Mucosa of rectum (tissue), 2 donors: ENCODE results near the gene ZSWIM1.

Experiments
- H3K27ac ChIP-seq, 2 donors: one replicate each; pipeline ENCODE4 v1.7.0; 2013; ENCODE audit warnings: inconsistent platforms in 2 of 2, low read depth in 2 of 2, low read length in 2 of 2
- H3K27me3 ChIP-seq, 2 donors: one replicate each; pipeline ENCODE4 v1.7.0; 2013; ENCODE audit warnings: low read length in 2 of 2; ENCODE audit not compliant: control insufficient read depth in 2 of 2, insufficient read depth in 2 of 2
- H3K36me3 ChIP-seq, 2 donors: one replicate each; pipeline ENCODE4 v1.7.0; 2013; ENCODE audit warnings: low read length in 2 of 2; ENCODE audit not compliant: control insufficient read depth in 2 of 2, insufficient read depth in 2 of 2
- H3K4me1 ChIP-seq, 2 donors: one replicate each; pipeline ENCODE4 v1.7.0; 2013; ENCODE audit warnings: low read length in 2 of 2, mild to moderate bottlenecking in 1 of 2; ENCODE audit not compliant: control insufficient read depth in 2 of 2, insufficient read depth in 2 of 2
- H3K4me3 ChIP-seq, 2 donors: one replicate each; pipeline ENCODE4 v1.7.0; 2013; ENCODE audit warnings: low read length in 2 of 2
- H3K9ac ChIP-seq, 2 donors: one replicate each; pipeline ENCODE4 v1.7.0; 2013; ENCODE audit warnings: low read length in 2 of 2, low read depth in 1 of 2, mild to moderate bottlenecking in 1 of 2
- H3K9me3 ChIP-seq, 2 donors: one replicate each; pipeline ENCODE4 v1.7.0; 2013; ENCODE audit warnings: low read length in 2 of 2; ENCODE audit not compliant: control insufficient read depth in 2 of 2
- donor health status: healthy.
- donor health status: Normal muscosa, but diverticular disease.

Gene ZSWIM1

GRCh38 chr20:45853484-45853883 is 27.5 kb upstream of the ZSWIM1 start:
- H3K4me1 ChIP-seq = peaks cover 16 to 21% of the 10 kb centered on the region in 2 donors
- no peak overlapping the region for H3K4me3 ChIP-seq
- no peak overlapping the region for H3K9ac ChIP-seq
- no peaks in the 10 kb centered on the region for H3K9me3 ChIP-seq
- H3K36me3 ChIP-seq = peaks cover 19 to 20% of the 10 kb centered on the region in 2 donors
- H3K27ac ChIP-seq = no peak overlapping the region
- no peaks in the 10 kb centered on the region for H3K27me3 ChIP-seq

DNA sequence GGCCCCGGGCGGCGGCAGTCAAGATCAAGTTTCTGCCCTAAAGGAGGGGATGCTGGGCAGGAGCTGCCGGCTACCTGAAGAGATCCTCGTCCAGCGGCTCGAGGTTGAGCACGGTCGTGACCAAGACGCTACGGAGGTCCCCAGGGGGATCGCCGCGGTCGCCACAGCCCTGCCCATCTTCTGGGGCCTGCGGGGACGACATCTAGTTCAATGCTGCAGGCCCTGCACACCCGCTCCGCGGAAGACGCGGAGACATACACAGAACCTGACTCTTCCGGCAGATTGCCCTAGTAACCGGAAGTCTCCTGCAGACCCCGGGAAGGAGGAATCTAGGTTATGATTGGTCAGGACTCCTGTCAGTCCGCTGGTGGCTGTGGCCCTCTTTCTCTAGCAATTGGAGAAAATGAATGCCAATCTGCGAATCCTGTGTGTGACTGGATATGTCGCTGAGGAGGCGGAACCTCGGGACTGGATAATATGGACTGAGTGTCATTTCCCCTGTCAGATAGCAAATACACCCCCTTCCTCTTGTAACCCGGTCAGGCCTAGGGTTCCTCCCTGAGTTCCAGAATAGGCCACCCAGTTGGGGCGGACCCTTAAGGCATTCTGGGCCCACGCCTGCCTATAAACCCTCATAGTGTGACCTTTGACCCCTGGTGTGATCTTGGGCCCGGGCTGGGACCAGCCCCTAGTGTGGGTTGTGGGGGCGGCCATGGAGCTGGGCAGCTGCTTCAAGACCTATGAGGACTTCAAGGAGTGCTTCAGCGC is 23.7 kb upstream of the ZSWIM1 start, which contains the start of the genes ACOT8 and ZSWIM3:
TSS of gene ACOT8 (minus strand) at position 279 of the 768 bp plus-strand sequence. CDS start at position 202, 77 bp downstream.
TSS of gene ZSWIM3 (plus strand) at position 501 of the 768 bp plus-strand sequence. CDS start at position 713, 212 bp downstream.
- H3K27ac ChIP-seq = peak within 1 kb of the TSS; percentile 83 to 91
- peak within 1 kb of the TSS; percentile 95 to 96 for H3K4me3 ChIP-seq
- H3K4me1 ChIP-seq = peaks cover 23 to 29% of the 10 kb centered on the region in 2 donors

GRCh38 chr20:45857882-45858216 is 23.2 kb upstream of the ZSWIM1 start:
- H3K9ac ChIP-seq = peak overlapping the region; percentile 75 to 83
- H3K27ac ChIP-seq = peak overlapping the region; percentile 83 to 91
- H3K36me3 ChIP-seq = peaks cover 2 to 11% of the 10 kb centered on the region in 2 donors
- no peaks in the 10 kb centered on the region for H3K27me3 ChIP-seq
- H3K4me3 ChIP-seq = peak overlapping the region; percentile 95 to 96
- no peaks in the 10 kb centered on the region for H3K9me3 ChIP-seq
- peaks cover 23 to 29% of the 10 kb centered on the region in 2 donors for H3K4me1 ChIP-seq

More for the DNA sequence above, 23.7 kb upstream of the ZSWIM1 start, which contains the start of the genes ACOT8 and ZSWIM3:
- H3K9me3 ChIP-seq = no peaks in the 10 kb centered on the region
- peaks cover 2 to 11% of the 10 kb centered on the region in 2 donors for H3K36me3 ChIP-seq
- H3K27me3 ChIP-seq = no peaks in the 10 kb centered on the region
- H3K9ac ChIP-seq = peak within 1 kb of the TSS; percentile 84 to 91

GRCh38 chr20:45859916-45860315 is 21.1 kb upstream of the ZSWIM1 start:
- Histone ChIP-seq H3K9ac (no peak overlapping the region), H3K9me3 (no peaks in the 10 kb centered on the region), H3K27me3 (no peaks in the 10 kb centered on the region), H3K4me3 (no peak overlapping the region), H3K27ac (no peak overlapping the region), H3K36me3 (peaks cover 0 to 2% of the 10 kb centered on the region in 2 donors), H3K4me1 (peaks cover 24 to 27% of the 10 kb centered on the region in 2 donors)

GRCh38 chr20:45860560-45861220 is 20.3 kb upstream of the ZSWIM1 start:
- Histone ChIP-seq H3K4me3 (no peak overlapping the region), H3K27me3 (no peaks in the 10 kb centered on the region), H3K9ac (no peak overlapping the region), H3K36me3 (no peaks in the 10 kb centered on the region), H3K27ac (peak overlapping the region; percentile 43 to 57), H3K9me3 (no peaks in the 10 kb centered on the region), H3K4me1 (peaks cover 22% of the 10 kb centered on the region in 2 donors)

- H3K9ac ChIP-seq = no peak overlapping the region
- H3K4me1 ChIP-seq = peaks cover 16 to 20% of the 10 kb centered on the region in 2 donors
- H3K27me3 ChIP-seq = no peaks in the 10 kb centered on the region
- H3K27ac ChIP-seq = peak overlapping the region; percentile 43 to 57
- H3K9me3 ChIP-seq = no peaks in the 10 kb centered on the region
- H3K36me3 ChIP-seq = no peaks in the 10 kb centered on the region
- no peak overlapping the region for H3K4me3 ChIP-seq
These were observed 19.6 kb upstream of the ZSWIM1 start for GRCh38 chr20:45861221-45862075.

DNA sequence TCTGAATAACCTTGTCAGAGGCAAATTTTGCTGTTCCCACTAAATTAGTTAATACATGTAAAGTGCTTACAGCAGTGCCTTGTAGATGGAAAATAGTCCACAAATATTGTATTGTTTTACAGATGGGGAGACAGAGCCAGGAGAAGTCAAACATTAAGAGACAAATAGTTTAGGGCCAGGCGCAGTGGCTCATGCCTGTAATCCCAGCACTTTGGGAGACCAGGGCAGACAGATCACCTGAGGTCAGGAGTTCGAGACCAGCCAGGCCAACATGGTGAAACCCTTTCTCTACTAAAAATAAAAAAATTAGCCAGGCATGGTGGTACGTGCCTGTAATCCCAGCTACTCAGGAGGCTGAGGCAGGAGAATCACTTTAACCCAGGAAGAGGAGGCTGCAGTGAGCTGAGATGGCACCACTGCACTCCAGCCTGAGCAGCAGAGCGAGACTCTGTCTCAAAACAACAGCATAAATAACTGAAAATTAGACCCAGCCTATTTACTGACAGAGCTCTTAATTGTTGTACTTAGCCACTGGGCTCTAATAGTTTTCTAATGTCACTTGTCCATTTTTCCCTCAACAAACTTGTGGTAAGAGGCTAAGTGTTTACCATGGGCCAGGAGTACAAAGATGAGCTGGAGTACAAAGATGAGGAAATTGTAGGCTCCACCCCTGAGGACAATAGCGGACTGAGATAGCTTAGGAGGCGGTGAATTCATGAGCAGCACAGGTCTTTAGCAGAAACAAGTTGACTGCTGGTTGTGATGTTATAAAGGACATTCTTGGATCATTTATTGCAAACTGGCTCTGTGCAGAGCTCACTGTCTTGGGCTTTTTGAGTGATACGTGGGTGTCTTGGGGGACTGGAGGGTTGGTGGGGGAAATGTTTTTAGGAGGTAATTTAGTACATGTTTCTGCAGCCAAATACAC is 17.2 kb upstream of the ZSWIM1 start:
- Histone ChIP-seq H3K9me3 (no peaks in the 10 kb centered on the region), H3K4me1 (peaks cover 11 to 24% of the 10 kb centered on the region in 2 donors), H3K27ac (peak overlapping the region in 1 of 2 donors; percentile 22), H3K9ac (no peak overlapping the region), H3K36me3 (no peaks in the 10 kb centered on the region), H3K4me3 (no peak overlapping the region), H3K27me3 (no peaks in the 10 kb centered on the region)

DNA sequence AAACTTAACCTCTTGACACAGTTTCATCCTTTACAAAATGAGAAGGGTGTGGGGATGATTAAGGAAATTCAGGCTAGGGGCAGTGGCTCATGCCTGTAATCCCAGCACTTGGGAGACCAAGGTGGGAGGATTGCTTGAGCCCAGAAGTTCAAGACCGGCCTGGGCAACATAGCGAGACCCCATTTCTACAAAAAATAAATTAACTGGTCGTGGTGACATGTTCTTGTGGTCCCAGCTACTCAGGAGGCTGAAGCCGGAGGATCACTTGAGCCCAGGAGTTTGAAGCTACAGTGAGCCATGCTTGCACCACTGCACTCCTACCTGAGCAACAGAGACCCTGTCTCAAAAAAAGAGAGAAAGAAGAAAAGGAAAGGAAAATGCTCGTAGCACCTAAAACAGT is 14.6 kb upstream of the ZSWIM1 start:
- Histone ChIP-seq H3K27me3 (no peaks in the 10 kb centered on the region), H3K4me1 (peaks cover 4 to 17% of the 10 kb centered on the region in 2 donors), H3K36me3 (no peaks in the 10 kb centered on the region), H3K9ac (no peak overlapping the region), H3K27ac (peak overlapping the region in 1 of 2 donors; percentile 32), H3K9me3 (no peaks in the 10 kb centered on the region), H3K4me3 (no peak overlapping the region)
